ENCODE data around the gene PVRIG. TPM values are rescaled to one million over a fixed set of nuclear protein-coding genes. Genes with fewer than 3 reads are reported as not detected.
"Not testable (repeated sequence)": the region's sequence is repeated elsewhere in the genome, so short reads cannot be mapped to it uniquely, and the experiment has no call there.

Gene PVRIG
- total and polyA plus RNA-seq, 2 of the 4 experiments (the other 2 are of a cell fraction): not detected

GRCh38 chr7:100214356-100214755 is 5.4 kb upstream of the PVRIG start:
- H3K9ac ChIP-seq (ENCODE audit: low read depth, low read length); H2AK5ac ChIP-seq (ENCODE audit: low read depth, low read length); H3K56ac ChIP-seq (ENCODE audit: extremely low read depth, insufficient read depth, low read length); BruUV-seq (replicated peaks); H4K91ac ChIP-seq (ENCODE audit: insufficient read depth, low read depth, low read length); H2AK9ac ChIP-seq (replicated peaks; ENCODE audit: low read depth, low read length, poor library complexity); H3K9me3 ChIP-seq (ENCODE audit: control insufficient read depth, insufficient read depth, low read length); H3K4me1 ChIP-seq (ENCODE audit: control insufficient read depth, insufficient read depth, low read length); H3K4me3 ChIP-seq (ENCODE audit: insufficient read depth, low read depth, low read length); CTCF ChIA-PET; in situ Hi-C loops (cut with MboI; ENCODE audit: low sequenced_read_pairs); H3K23ac ChIP-seq (ENCODE audit: low read depth, low read length); ATAC-seq (ENCODE audit: low read depth); H3K27ac ChIP-seq (ENCODE audit: insufficient read depth, low read length); H3K4ac ChIP-seq (ENCODE audit: low read depth, low read length); H2BK5ac ChIP-seq (ENCODE audit: low read depth, low read length, poor library complexity, severe bottlenecking); H2BK15ac ChIP-seq (ENCODE audit: low read depth, low read length); H4K8ac ChIP-seq (ENCODE audit: low read depth in 2 of 2, low read length in 2 of 2); H3K14ac ChIP-seq (replicated peaks; ENCODE audit: low read depth, low read length); dilution Hi-C loops (cut with HindIII; ENCODE audit: low sequenced_read_pairs, unreplicated experiment); H2BK120ac ChIP-seq (ENCODE audit: low read depth, low read length); H3K18ac ChIP-seq (ENCODE audit: low read depth, low read length); DNase-seq; H4K20me1 ChIP-seq (ENCODE audit: insufficient read depth, low read length); H3K9me1 ChIP-seq (ENCODE audit: insufficient read depth, low read length); intact Hi-C loops (cut with micrococcal nuclease); H3K36me3 ChIP-seq (ENCODE audit: control insufficient read depth, insufficient read depth, low read length); H2AFZ ChIP-seq (replicated peaks; ENCODE audit: low read length, poor library complexity); H3K27me3 ChIP-seq (ENCODE audit: control insufficient read depth, insufficient read depth, low read length); H3K4me2 ChIP-seq (ENCODE audit: low read depth, low read length); H4K5ac ChIP-seq (ENCODE audit: low read depth, low read length); H3K79me1 ChIP-seq (ENCODE audit: low read depth in 1 of 2, low read length in 2 of 2); POLR2A ChIA-PET (ENCODE audit: unreplicated experiment); H2BK20ac ChIP-seq (ENCODE audit: low read depth, low read length): not testable (repeated sequence)
- no CpG with 5 or more reads among the region's 5 CpGs for WGBS, 2 experiments (ENCODE audit: extremely low coverage in 2 of 2, insufficient read length in 1 of 2)

Measured in IMR-90 (cell line).